SK-N-MC (cell line): ENCODE data around the gene KRABD2.

Experiments
- EZH2 ChIP-seq: fragments of 200-600 bp; sonication (generic); IDR thresholded peaks from one replicate; pipeline ENCODE4 v1.6.1; 2017; ENCODE audit warnings: antibody characterized with exemption
- FOXP2 ChIP-seq: optimal IDR thresholded peaks from 2 replicates; pipeline ENCODE3; 2011; ENCODE audit warnings: mild to moderate bottlenecking, moderate library complexity; ENCODE audit not compliant: insufficient read depth; ENCODE audit errors: extremely low read length, control extremely low read depth
- POLR2AphosphoS5 ChIP-seq: IDR thresholded peaks from 2 replicates; pipeline ENCODE4 v1.6.1; 2012; ENCODE audit warnings: mild to moderate bottlenecking, low read depth, low read length, borderline replicate concordance

DNA sequence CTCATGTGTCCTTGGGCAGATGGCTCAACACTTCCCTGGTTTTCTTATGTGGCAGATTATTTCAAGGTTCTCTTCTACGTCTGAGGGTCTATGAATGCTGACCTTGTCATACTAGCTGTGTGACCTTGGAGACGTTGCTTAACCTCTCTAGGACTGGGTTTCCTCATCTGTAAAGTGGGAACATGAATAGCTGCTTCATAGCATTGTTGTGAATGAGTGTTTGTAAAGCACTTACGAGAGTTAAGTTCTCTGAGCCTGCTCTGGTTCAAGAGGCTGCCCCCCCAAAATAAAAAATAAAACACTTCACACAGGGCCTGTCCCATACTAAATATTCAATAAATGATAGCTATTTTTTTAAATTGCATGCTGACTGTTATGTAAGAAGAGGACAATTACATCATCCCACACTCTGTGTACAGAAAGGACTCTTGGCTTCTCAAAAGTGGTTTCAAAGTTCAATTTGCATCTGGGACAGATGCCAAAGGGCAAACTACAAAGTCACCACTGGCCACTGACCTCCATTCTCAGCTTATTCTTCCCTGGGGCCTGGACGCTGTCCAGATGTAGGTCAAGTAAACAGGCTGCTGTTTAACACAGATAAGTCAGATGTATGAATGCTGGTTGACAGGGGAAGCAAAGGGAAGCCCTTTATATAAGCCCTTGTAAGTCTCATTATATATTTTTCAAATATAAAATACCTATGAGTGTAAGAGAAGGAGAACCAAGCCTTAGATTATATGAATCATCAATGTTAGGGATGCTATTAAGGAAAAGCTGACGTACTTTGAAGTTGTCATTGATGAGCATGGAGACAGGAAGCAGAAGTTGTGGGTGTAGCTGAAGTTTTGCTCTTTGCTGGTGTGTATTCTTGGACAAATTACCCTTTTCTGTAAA, 43.8 kb upstream of the KRABD2 start:
- TF ChIP-seq EZH2 (no peak), POLR2AphosphoS5 (no peak), FOXP2 (no peak)
